ENCODE data around the gene CNTNAP2. TPM values are rescaled to one million over a fixed set of nuclear protein-coding genes. Genes with fewer than 3 reads are reported as not detected.

Gene CNTNAP2
- total and polyA plus RNA-seq, 9 of the 15 experiments (the other 6 are each of a cell fraction or from before 2014, with no cell fraction given): 0.04 to 0.62 (median 0.09) TPM; not detected in 4

- no peak for TF ChIP-seq ATF6 (CRISPR knock-in tag; IDR thresholded peaks at IDR 0.05)
- TF ChIP-seq SRSF9 (IDR thresholded peaks at IDR 0.05; ENCODE audit: borderline replicate concordance, low read depth, low read length): no peak
- TF ChIP-seq ZFP1 (CRISPR knock-in tag; IDR thresholded peaks at IDR 0.05): no peak
- TF ChIP-seq ZNF511 (CRISPR knock-in tag; IDR thresholded peaks at IDR 0.05): no peak
- TF ChIP-seq PHB2 (IDR thresholded peaks at IDR 0.05; ENCODE audit: low read depth): no peak
- TF ChIP-seq PREB (CRISPR knock-in tag; IDR thresholded peaks at IDR 0.05): no peak
- TF ChIP-seq ESRRB (CRISPR knock-in tag; IDR thresholded peaks at IDR 0.05; ENCODE audit: borderline replicate concordance): no peak
- TF ChIP-seq DPF2 (IDR thresholded peaks at IDR 0.05): no peak
- no peak for TF ChIP-seq RAD51 (IDR thresholded peaks at IDR 0.05; ENCODE audit: borderline replicate concordance, low read depth)
- TF ChIP-seq RNF2 (IDR thresholded peaks at IDR 0.05): no peak
- no peak for TF ChIP-seq NCOA6 (IDR thresholded peaks at IDR 0.05)
- TF ChIP-seq FOXP4 (CRISPR knock-in tag; IDR thresholded peaks at IDR 0.05; ENCODE audit: borderline replicate concordance): no peak
- no peak for TF ChIP-seq SNIP1 (IDR thresholded peaks at IDR 0.05; ENCODE audit: low read depth)
- H3K36me3 ChIP-seq (ENCODE audit: control insufficient read depth, insufficient read depth, low read length): no peaks in the 10 kb centered on the region
- no peak overlapping the region for H3K4me2 ChIP-seq (ENCODE audit: insufficient read depth, low read length)
- H3K4me1 ChIP-seq (replicated peaks in 1 of 2; ENCODE audit: control insufficient read depth in 2 of 2, insufficient read depth in 2 of 2, low read length in 2 of 2): no peaks in the 10 kb centered on the region
- DNase-seq (ENCODE audit: extremely low read depth in 1 of 4, low spot score in 3 of 4) (no peak), ATAC-seq (no peak), FAIRE-seq (no peak)
- H3K4me3 ChIP-seq: no peak overlapping the region
- H3K9me1 ChIP-seq (ENCODE audit: control insufficient read depth, insufficient read depth, low read length): no peaks in the 10 kb centered on the region
- no TSS peak for BruUV-seq (replicated peaks)
- ChIA-PET POLR2A (no interaction called here), CTCF (ENCODE audit: low intra/inter-chr PET ratio) (no interaction called here)
- in situ Hi-C loops (cut with MboI) (no loop called here), intact Hi-C loops (cut with micrococcal nuclease) (no loop called here)
- no peak overlapping the region for H3K27ac ChIP-seq (ENCODE audit: extremely low read depth, low read depth, low read length)
- 0 out of 2 replicates have a peak, but pooled peaks cover 2% of the 10 kb centered on the region for H3K9me3 ChIP-seq (replicated peaks; ENCODE audit: control insufficient read depth, insufficient read depth, low read depth, low read length)
- H2AFZ ChIP-seq (ENCODE audit: low read depth, low read length): no peak overlapping the region
- no peaks in the 10 kb centered on the region for H3K79me2 ChIP-seq (ENCODE audit: control insufficient read depth, insufficient read depth, low read length)
- 0% methylated on average over 2 of the region's 2 CpGs for WGBS (ENCODE audit: insufficient coverage, low coverage, missing lambda C conversion rate)
- H3K27me3 ChIP-seq (ENCODE audit: control insufficient read depth in 2 of 2, insufficient read depth in 2 of 2, low read length in 2 of 2): no peaks in the 10 kb centered on the region
- H3K9ac ChIP-seq (ENCODE audit: insufficient read depth in 1 of 2, low read depth in 2 of 2, low read length in 2 of 2): no peak overlapping the region
- H4K20me1 ChIP-seq (replicated peaks; ENCODE audit: control insufficient read depth, insufficient read depth, low read length): no peaks in the 10 kb centered on the region
These were observed 297.8 kb downstream of the CNTNAP2 start for GRCh38 chr7:146414373-146414772.
